K562 (cell line): ENCODE results near the gene NTF4. TPM values are rescaled to one million over a fixed set of nuclear protein-coding genes. Genes with fewer than 3 reads are reported as not detected.
A peak's percentile ranks its signal among the peaks of the same experiment; 100 is the strongest.

Experiments used
- COPS2 ChIP-seq: fragments of 450-650 bp; conservative IDR thresholded peaks from 2 replicates; pipeline ENCODE4 v1.6.1; 2016; ENCODE audit warnings: mild to moderate bottlenecking, moderate library complexity
- NCOA6 ChIP-seq: fragments of 450-650 bp; IDR thresholded peaks from 2 replicates; pipeline ENCODE4 v1.6.1; 2017; ENCODE audit warnings: mild to moderate bottlenecking
- NFE2 ChIP-seq: IDR thresholded peaks from 2 replicates; pipeline ENCODE4 v1.6.1; 2014; ENCODE audit warnings: antibody characterized with exemption, low read depth
- RERE ChIP-seq: sonication (generic); formaldehyde crosslinking; IDR thresholded peaks from 2 replicates; pipeline ENCODE4 v1.8.0; 2023; ENCODE audit warnings: missing genetic modification reagents, mild to moderate bottlenecking, borderline replicate concordance
- REST ChIP-seq, 2 experiments: fragments of 450-650 bp; formaldehyde crosslinking in 1 of 2; IDR thresholded peaks; 2 replicates each; pipeline versions ENCODE4 v1.4.0 to v1.6.1; 2014 to 2020; ENCODE audit warnings: mild to moderate bottlenecking in 2 of 2, borderline replicate concordance in 1 of 2, low read depth in 1 of 2
- RFX5 ChIP-seq: IDR thresholded peaks from 2 replicates; pipeline ENCODE4 v1.6.1; 2011; ENCODE audit warnings: low read depth, mild to moderate bottlenecking, improper control_type of control experiment, low read length
- THRA ChIP-seq: fragments of 450-650 bp; IDR thresholded peaks from 2 replicates; pipeline ENCODE4 v1.6.1; 2017; ENCODE audit warnings: mild to moderate bottlenecking, moderate library complexity
- YY1 ChIP-seq, 3 experiments: IDR thresholded peaks; 2 replicates each; pipeline ENCODE4 v1.6.1; 2011; ENCODE audit warnings: low read length in 2 of 3, mild to moderate bottlenecking in 2 of 3, moderate library complexity in 2 of 3, borderline replicate concordance in 1 of 3, control low read depth in 1 of 3, low read depth in 1 of 3; ENCODE audit not compliant: insufficient read depth in 3 of 3, insufficient replicate concordance in 2 of 3, control insufficient read depth in 1 of 3, insufficient read length in 1 of 3; ENCODE audit errors: extremely low read depth in 1 of 3
- polyA plus RNA-seq, 8 experiments: library from polyadenylated mRNA; depleted of rRNA in 4 of 8; stranded (reverse) in 5 of 8; unstranded in 3 of 8; fragments of >200 nt; fragmentation: Nextera tagmentation in 2 of 8; fragmentation: Illumina TruSeq in 1 of 8; extraction: Ambion mirVana in 2 of 8; extraction: Trizol in 1 of 8; gene quantifications; 2 replicates each; pipeline versions ENCODE4 v1.2.1 to v1.2.3, GENCODE V29; 2011 to 2014; ENCODE audit warnings: inconsistent platforms in 1 of 8, missing spikeins in 1 of 8
- total RNA-seq, 7 experiments: library from RNA; depleted of rRNA in 6 of 7; stranded (reverse); fragments of >200 nt in 6 of 7; fragmentation: Illumina TruSeq in 2 of 7; extraction: Trizol in 2 of 7; gene quantifications; 2 replicates each; pipeline versions ENCODE4 v1.2.1 to v1.2.3, GENCODE V29; 2011 to 2021; ENCODE audit warnings: low replicate concordance in 1 of 7

Gene NTF4
- total and polyA plus RNA-seq, 9 of the 15 experiments (the other 6 are each of a cell fraction or from before 2014, with no cell fraction given) = not detected

- TF ChIP-seq NCOA6 (no peak), NFE2 (peak; percentile 92), RERE (CRISPR knock-in tag) (no peak), RFX5 (no peak), THRA (no peak), COPS2 (no peak), REST (IDR thresholded peaks at IDR 0.05; ENCODE audit: borderline replicate concordance) (peak; percentile 61; the same call in 1 of the 2 replicates), REST (CRISPR knock-in tag; IDR thresholded peaks at IDR 0.05; ENCODE audit: low read depth) (no peak), YY1 (IDR thresholded peaks at IDR 0.05; ENCODE audit: borderline replicate concordance in 1 of 3, control insufficient read depth in 1 of 3, extremely low read depth in 1 of 3, insufficient read depth in 3 of 3, insufficient read length in 1 of 3, insufficient replicate concordance in 2 of 3, low read depth in 1 of 3, low read length in 2 of 3) (peak in 2 of 3 experiments; percentile 10 to 20)
Observed at GRCh38 chr19:49073514-49074378, 9.1 kb upstream of the NTF4 start (continued).
